Gastrocnemius medialis (tissue), 4 donors: ENCODE measurements around the gene CD151.

ENCODE experiments used
- POLR2A ChIP-seq, 2 donors: fragments of 450-650 bp; IDR thresholded peaks; one replicate each; pipeline ENCODE4 v1.6.1; 2017; ENCODE audit warnings: antibody characterized with exemption in 2 of 2, mild to moderate bottlenecking in 2 of 2, moderate library complexity in 2 of 2
- TF ChIP-seq, protein P1 (sequence below), 5 experiments: fragments of 450-650 bp in 3 of 5; fragments of 200-600 bp in 2 of 5; sonication (generic) in 2 of 5; IDR thresholded peaks in 4 of 5; conservative IDR thresholded peaks in 1 of 5; 1 replicate in 4 of 5; 2 replicates in 1 of 5; pipeline ENCODE4 v1.5.1; 2016 to 2019; ENCODE audit warnings: antibody characterized with exemption in 5 of 5, mild to moderate bottlenecking in 3 of 5, moderate library complexity in 3 of 5

GRCh38 chr11:853682-854448 is 21.1 kb downstream of the CD151 start:
- TF ChIP-seq, protein P1, sequence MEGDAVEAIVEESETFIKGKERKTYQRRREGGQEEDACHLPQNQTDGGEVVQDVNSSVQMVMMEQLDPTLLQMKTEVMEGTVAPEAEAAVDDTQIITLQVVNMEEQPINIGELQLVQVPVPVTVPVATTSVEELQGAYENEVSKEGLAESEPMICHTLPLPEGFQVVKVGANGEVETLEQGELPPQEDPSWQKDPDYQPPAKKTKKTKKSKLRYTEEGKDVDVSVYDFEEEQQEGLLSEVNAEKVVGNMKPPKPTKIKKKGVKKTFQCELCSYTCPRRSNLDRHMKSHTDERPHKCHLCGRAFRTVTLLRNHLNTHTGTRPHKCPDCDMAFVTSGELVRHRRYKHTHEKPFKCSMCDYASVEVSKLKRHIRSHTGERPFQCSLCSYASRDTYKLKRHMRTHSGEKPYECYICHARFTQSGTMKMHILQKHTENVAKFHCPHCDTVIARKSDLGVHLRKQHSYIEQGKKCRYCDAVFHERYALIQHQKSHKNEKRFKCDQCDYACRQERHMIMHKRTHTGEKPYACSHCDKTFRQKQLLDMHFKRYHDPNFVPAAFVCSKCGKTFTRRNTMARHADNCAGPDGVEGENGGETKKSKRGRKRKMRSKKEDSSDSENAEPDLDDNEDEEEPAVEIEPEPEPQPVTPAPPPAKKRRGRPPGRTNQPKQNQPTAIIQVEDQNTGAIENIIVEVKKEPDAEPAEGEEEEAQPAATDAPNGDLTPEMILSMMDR (IDR thresholded peaks at IDR 0.05 in 4 of 5, conservative IDR thresholded peaks at IDR 0.05 in 1 of 5) = no peak
- TF ChIP-seq POLR2A (IDR thresholded peaks at IDR 0.05) = no peak
